Measurements from ENCODE around the gene BRD9.

DNA sequence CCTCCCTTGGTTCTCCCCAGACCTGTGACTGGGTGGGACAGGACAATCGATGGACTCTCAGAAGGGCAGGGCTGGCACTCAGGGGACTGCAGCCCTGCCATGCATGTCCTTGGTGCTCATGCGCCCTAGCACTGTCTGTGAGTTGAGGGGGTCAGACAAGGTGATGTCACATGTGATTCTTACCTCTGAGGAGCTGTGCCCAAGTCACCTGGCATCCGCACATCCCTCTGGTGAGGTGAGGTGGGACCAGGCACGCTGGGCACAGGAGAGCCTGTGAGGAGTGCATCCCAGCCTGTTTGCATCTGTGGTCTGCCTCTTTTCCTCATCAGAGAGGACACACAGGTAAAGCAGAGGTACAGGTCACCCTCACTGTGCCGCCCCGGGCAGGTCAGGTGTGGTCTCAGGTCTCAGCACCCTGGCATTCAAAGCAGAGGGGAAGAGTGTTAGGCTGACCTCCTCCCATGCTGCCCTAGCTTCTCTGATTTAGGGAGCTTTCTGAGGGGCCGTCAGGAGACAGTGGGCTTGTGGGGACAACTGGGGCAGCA lies 14.8 kb upstream of the BRD9 start:
- TF ChIP-seq, protein P1, sequence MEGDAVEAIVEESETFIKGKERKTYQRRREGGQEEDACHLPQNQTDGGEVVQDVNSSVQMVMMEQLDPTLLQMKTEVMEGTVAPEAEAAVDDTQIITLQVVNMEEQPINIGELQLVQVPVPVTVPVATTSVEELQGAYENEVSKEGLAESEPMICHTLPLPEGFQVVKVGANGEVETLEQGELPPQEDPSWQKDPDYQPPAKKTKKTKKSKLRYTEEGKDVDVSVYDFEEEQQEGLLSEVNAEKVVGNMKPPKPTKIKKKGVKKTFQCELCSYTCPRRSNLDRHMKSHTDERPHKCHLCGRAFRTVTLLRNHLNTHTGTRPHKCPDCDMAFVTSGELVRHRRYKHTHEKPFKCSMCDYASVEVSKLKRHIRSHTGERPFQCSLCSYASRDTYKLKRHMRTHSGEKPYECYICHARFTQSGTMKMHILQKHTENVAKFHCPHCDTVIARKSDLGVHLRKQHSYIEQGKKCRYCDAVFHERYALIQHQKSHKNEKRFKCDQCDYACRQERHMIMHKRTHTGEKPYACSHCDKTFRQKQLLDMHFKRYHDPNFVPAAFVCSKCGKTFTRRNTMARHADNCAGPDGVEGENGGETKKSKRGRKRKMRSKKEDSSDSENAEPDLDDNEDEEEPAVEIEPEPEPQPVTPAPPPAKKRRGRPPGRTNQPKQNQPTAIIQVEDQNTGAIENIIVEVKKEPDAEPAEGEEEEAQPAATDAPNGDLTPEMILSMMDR (IDR thresholded peaks at IDR 0.05): no peak
- no peak for TF ChIP-seq EP300 (IDR thresholded peaks at IDR 0.05)

Data from tibial nerve (tissue), 4 donors.